ENCODE measurements around the gene CEP192. TPM values are rescaled to one million over a fixed set of nuclear protein-coding genes. Genes with fewer than 3 reads are reported as not detected.

The CEP192 gene, protein sequence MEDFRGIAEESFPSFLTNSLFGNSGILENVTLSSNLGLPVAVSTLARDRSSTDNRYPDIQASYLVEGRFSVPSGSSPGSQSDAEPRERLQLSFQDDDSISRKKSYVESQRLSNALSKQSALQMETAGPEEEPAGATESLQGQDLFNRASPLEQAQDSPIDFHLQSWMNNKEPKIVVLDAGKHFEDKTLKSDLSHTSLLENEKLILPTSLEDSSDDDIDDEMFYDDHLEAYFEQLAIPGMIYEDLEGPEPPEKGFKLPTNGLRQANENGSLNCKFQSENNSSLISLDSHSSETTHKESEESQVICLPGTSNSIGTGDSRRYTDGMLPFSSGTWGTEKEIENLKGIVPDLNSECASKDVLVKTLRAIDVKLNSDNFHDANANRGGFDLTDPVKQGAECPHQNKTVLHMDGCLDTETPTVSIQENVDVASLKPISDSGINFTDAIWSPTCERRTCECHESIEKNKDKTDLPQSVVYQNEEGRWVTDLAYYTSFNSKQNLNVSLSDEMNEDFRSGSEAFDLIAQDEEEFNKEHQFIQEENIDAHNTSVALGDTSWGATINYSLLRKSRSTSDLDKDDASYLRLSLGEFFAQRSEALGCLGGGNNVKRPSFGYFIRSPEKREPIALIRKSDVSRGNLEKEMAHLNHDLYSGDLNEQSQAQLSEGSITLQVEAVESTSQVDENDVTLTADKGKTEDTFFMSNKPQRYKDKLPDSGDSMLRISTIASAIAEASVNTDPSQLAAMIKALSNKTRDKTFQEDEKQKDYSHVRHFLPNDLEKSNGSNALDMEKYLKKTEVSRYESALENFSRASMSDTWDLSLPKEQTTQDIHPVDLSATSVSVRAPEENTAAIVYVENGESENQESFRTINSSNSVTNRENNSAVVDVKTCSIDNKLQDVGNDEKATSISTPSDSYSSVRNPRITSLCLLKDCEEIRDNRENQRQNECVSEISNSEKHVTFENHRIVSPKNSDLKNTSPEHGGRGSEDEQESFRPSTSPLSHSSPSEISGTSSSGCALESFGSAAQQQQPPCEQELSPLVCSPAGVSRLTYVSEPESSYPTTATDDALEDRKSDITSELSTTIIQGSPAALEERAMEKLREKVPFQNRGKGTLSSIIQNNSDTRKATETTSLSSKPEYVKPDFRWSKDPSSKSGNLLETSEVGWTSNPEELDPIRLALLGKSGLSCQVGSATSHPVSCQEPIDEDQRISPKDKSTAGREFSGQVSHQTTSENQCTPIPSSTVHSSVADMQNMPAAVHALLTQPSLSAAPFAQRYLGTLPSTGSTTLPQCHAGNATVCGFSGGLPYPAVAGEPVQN (N-terminal part only)
- 11.5 TPM for polyA plus RNA-seq (2013, experiment 1 of 2)
- polyA plus RNA-seq (2013, experiment 2 of 2), result 11.7 TPM

DNA sequence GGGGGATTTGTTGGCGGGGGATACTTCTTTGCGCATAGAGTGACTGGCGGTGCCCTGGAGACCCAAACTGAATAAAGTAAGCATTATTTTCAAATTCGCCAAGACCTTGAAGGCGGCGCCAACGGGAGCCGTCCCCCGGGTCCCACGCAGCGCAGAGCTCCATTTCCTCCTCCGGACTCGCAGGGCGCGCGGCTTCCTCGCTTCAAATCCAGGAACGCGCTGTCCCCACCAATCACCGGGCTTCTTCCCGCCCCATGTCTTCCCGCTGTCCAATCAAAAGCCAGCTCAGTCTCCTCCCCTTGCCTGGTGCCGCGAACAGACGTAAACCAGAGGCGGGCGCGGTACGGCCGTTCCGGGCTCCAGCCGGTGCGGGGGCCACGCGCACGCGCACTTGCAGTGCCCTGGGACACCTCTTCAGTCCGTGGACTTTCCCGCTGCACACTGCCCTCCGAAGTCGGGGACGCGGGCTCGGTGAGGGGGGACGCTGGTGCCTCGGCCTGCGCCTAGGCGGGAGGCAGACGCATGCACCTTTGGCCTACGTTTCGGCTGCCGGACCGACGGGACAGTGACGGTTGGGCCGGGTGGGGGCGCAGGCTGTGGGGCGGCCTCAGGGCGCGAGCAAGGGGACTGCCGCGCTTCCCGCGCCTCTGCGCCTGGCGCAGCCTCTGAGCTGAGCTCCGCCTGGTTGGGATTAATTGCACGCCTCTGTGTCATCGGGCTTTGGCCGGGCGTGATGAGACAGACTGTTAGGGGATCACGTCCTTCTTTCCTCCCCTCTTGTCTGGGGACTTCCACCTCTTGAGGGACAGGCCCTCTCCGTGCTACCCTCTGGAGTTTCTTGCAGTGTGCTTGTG is at the start of gene CEP192:
Gene CEP192, plus strand, starts transcription at position 396 of the 854 bp plus-strand sequence. CDS start 8,063 bp downstream, outside the sequence.
- Histone ChIP-seq H3K79me1 (ENCODE audit: low read length) (peaks cover 16% of the 10 kb centered on the region), H3K4me2 (ENCODE audit: low read length) (peak within 1 kb of the TSS; percentile 89), H3K36me3 (ENCODE audit: control insufficient read depth, insufficient read depth, low read length) (no peaks in the 10 kb centered on the region), H3K79me2 (ENCODE audit: control insufficient read depth, insufficient read depth, low read length) (peaks cover 39% of the 10 kb centered on the region), H3K23ac (ENCODE audit: low read length) (peak within 1 kb of the TSS; percentile 85), H3K4me3 (ENCODE audit: low read length) (peak within 1 kb of the TSS; percentile 81), H2BK15ac (replicated peaks; ENCODE audit: low read depth) (no peak within 1 kb of the TSS), H2BK120ac (ENCODE audit: low read depth, low read length) (no peak within 1 kb of the TSS), H4K5ac (ENCODE audit: low read length) (peak within 1 kb of the TSS; percentile 29), H3K27ac (ENCODE audit: low read depth, low read length) (peak within 1 kb of the TSS; percentile 90), H4K8ac (ENCODE audit: low read depth, low read length) (no peak within 1 kb of the TSS), H3K27me3 (ENCODE audit: insufficient read depth, low read length, poor library complexity) (no peaks in the 10 kb centered on the region), H3K4me1 (ENCODE audit: control insufficient read depth, low read depth, low read length) (peaks cover 26% of the 10 kb centered on the region), H2AK5ac (ENCODE audit: low read length) (peak within 1 kb of the TSS; percentile 97), H3K18ac (ENCODE audit: low read length) (peak within 1 kb of the TSS; percentile 44), H3K56ac (ENCODE audit: low read length) (peak within 1 kb of the TSS; percentile 100), H3K9ac (ENCODE audit: low read length) (peak within 1 kb of the TSS; percentile 97), H2BK5ac (ENCODE audit: low read length) (peak within 1 kb of the TSS; percentile 96), H3K4ac (ENCODE audit: low read depth, low read length) (peak within 1 kb of the TSS; percentile 78)
- no CpG with 5 or more reads among the region's 73 CpGs for WGBS (ENCODE audit: extremely low coverage, insufficient coverage, low lambda C conversion rate)
- DNase-seq, result peak; percentile 99

DNA sequence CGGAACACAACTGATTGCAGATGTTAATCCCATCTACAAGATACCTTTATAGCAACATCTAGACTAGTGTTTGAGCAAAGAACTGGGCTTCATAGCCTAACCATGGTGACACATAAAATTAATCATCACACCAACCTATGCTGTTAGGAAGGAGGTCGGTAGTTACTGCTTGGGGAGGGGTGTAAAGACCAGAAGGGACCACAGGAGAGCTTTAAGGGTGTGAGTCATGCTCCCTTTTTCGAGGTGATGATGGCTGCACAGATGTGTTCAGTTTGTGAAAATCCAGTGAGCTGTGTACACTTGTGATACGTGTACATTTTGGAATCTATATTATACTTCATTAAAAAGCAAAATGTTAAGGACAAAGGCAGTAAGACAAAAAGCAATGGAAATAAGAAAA is 47.9 kb upstream of the CEP192 start:
- H3K56ac ChIP-seq (ENCODE audit: low read length), result no peak overlapping the region
- no peak overlapping the region for H3K4ac ChIP-seq (ENCODE audit: low read depth, low read length)
- no peak overlapping the region for H3K4me3 ChIP-seq (ENCODE audit: low read length)
- DNase-seq, result no peak
- no peak overlapping the region for H2BK15ac ChIP-seq (replicated peaks; ENCODE audit: low read depth)
- H2BK120ac ChIP-seq (ENCODE audit: low read depth, low read length), result no peak overlapping the region
- no peaks in the 10 kb centered on the region for H3K79me2 ChIP-seq (ENCODE audit: control insufficient read depth, insufficient read depth, low read length)
- no CpG with 5 or more reads among the region's 4 CpGs for WGBS (ENCODE audit: extremely low coverage, insufficient coverage, low lambda C conversion rate)
- no peak overlapping the region for H2AK5ac ChIP-seq (ENCODE audit: low read length)
- H4K5ac ChIP-seq (ENCODE audit: low read length), result no peak overlapping the region
- H3K18ac ChIP-seq (ENCODE audit: low read length), result no peak overlapping the region
- no peaks in the 10 kb centered on the region for H3K79me1 ChIP-seq (ENCODE audit: low read length)
- no peaks in the 10 kb centered on the region for H3K27me3 ChIP-seq (ENCODE audit: insufficient read depth, low read length, poor library complexity)
- no peak overlapping the region for H3K23ac ChIP-seq (ENCODE audit: low read length)
- H3K27ac ChIP-seq (ENCODE audit: low read depth, low read length), result no peak overlapping the region
- H3K36me3 ChIP-seq (ENCODE audit: control insufficient read depth, insufficient read depth, low read length), result no peaks in the 10 kb centered on the region
- no peak overlapping the region for H3K4me2 ChIP-seq (ENCODE audit: low read length)
- peaks cover 3% of the 10 kb centered on the region for H3K4me1 ChIP-seq (ENCODE audit: control insufficient read depth, low read depth, low read length)
- no peak overlapping the region for H2BK5ac ChIP-seq (ENCODE audit: low read length)
- H4K8ac ChIP-seq (ENCODE audit: low read depth, low read length), result no peak overlapping the region
- no peak overlapping the region for H3K9ac ChIP-seq (ENCODE audit: low read length)

DNA sequence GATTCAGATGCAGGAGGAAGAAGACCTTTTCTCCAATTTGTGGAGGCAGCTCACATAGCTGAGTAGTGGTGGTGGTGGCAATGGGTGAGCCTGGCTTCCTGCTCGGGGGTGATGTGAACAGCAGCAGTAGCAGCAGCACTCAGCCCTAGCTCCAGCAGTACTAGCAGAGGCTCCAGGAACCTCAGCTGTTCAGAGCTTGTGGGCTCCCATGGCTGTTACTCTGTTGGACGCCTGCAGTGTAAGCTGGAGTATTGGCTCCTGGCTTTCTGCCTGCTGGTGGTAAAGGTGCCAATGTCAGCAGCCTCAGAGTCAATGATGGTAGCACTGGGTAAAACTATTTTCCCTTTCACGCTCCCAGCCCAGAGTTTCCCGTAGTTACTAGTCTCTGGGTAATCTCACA is 46.5 kb upstream of the CEP192 start:
- H2BK120ac ChIP-seq (ENCODE audit: low read depth, low read length), result no peak overlapping the region
- no peak overlapping the region for H3K23ac ChIP-seq (ENCODE audit: low read length)
- H3K9ac ChIP-seq (ENCODE audit: low read length), result no peak overlapping the region
- H3K18ac ChIP-seq (ENCODE audit: low read length), result no peak overlapping the region
- no peaks in the 10 kb centered on the region for H3K27me3 ChIP-seq (ENCODE audit: insufficient read depth, low read length, poor library complexity)
- peak overlapping the region; percentile 10 for H3K56ac ChIP-seq (ENCODE audit: low read length)
- no peak overlapping the region for H3K27ac ChIP-seq (ENCODE audit: low read depth, low read length)
- no peak overlapping the region for H3K4ac ChIP-seq (ENCODE audit: low read depth, low read length)
- H2AK5ac ChIP-seq (ENCODE audit: low read length), result no peak overlapping the region
- H3K4me3 ChIP-seq (ENCODE audit: low read length), result no peak overlapping the region
- H3K36me3 ChIP-seq (ENCODE audit: control insufficient read depth, insufficient read depth, low read length), result no peaks in the 10 kb centered on the region
- H3K79me2 ChIP-seq (ENCODE audit: control insufficient read depth, insufficient read depth, low read length), result peaks cover 4% of the 10 kb centered on the region
- WGBS (ENCODE audit: extremely low coverage, insufficient coverage, low lambda C conversion rate), result no CpG with 5 or more reads among the region's 4 CpGs
- no peak overlapping the region for H2BK15ac ChIP-seq (replicated peaks; ENCODE audit: low read depth)
- H4K5ac ChIP-seq (ENCODE audit: low read length), result no peak overlapping the region
- peaks cover 3% of the 10 kb centered on the region for H3K4me1 ChIP-seq (ENCODE audit: control insufficient read depth, low read depth, low read length)
- no peak overlapping the region for H4K8ac ChIP-seq (ENCODE audit: low read depth, low read length)
- DNase-seq, result no peak
- no peak overlapping the region for H2BK5ac ChIP-seq (ENCODE audit: low read length)
- H3K79me1 ChIP-seq (ENCODE audit: low read length), result no peaks in the 10 kb centered on the region
- H3K4me2 ChIP-seq (ENCODE audit: low read length), result no peak overlapping the region

DNA sequence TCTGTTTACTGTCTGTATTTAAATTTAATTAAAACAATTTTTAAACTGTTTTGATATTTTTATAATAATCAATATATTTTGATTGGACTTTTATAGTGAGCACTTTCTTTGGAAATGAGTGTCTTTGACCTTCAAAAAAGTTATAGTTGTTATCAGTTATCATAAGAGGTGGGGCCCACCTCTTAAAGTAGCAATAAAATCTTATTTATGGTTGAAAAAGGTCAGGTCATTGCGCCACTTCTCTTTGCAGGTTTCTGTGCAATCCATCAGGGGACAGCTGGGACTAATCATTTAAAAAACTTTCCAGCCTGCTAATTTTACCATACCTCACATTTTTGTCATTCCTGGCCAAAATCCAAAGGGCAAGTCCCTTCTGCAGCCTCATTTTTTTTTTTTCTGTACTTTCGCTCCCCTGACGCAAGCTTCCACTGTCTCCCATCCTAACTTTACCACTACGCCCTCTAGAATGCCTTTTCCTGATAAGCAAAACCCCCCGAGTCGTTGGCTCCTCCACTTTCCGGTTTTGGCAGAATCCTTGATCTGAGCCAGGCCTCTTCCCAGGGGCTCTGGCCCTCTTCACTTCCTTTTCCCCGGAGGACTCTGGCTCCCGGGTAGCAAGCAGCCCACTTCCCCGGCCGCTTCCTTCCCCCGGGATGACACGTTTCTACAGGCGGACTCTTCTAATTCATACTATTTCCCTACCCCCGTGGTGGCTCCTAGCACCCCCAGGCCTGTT is 44.4 kb upstream of the CEP192 start:
- H3K9ac ChIP-seq (ENCODE audit: low read length), result peak overlapping the region; percentile 79
- H3K79me2 ChIP-seq (ENCODE audit: control insufficient read depth, insufficient read depth, low read length), result peaks cover 19% of the 10 kb centered on the region
- H3K4me2 ChIP-seq (ENCODE audit: low read length), result peak overlapping the region; percentile 89
- WGBS (ENCODE audit: extremely low coverage, insufficient coverage, low lambda C conversion rate), result no CpG with 5 or more reads among the region's 15 CpGs
- no peaks in the 10 kb centered on the region for H3K36me3 ChIP-seq (ENCODE audit: control insufficient read depth, insufficient read depth, low read length)
- peak; percentile 87 for DNase-seq
- peak overlapping the region; percentile 17 for H2BK5ac ChIP-seq (ENCODE audit: low read length)
- no peak overlapping the region for H3K4ac ChIP-seq (ENCODE audit: low read depth, low read length)
- peak overlapping the region; percentile 96 for H3K56ac ChIP-seq (ENCODE audit: low read length)
- H2BK120ac ChIP-seq (ENCODE audit: low read depth, low read length), result no peak overlapping the region
- H3K79me1 ChIP-seq (ENCODE audit: low read length), result peaks cover 6% of the 10 kb centered on the region
- no peak overlapping the region for H2AK5ac ChIP-seq (ENCODE audit: low read length)
- H3K18ac ChIP-seq (ENCODE audit: low read length), result peak overlapping the region; percentile 2
- H2BK15ac ChIP-seq (replicated peaks; ENCODE audit: low read depth), result no peak overlapping the region
- H3K4me1 ChIP-seq (ENCODE audit: control insufficient read depth, low read depth, low read length), result peaks cover 3% of the 10 kb centered on the region
- peak overlapping the region; percentile 59 for H3K23ac ChIP-seq (ENCODE audit: low read length)
- peak overlapping the region; percentile 64 for H3K27ac ChIP-seq (ENCODE audit: low read depth, low read length)
- H3K27me3 ChIP-seq (ENCODE audit: insufficient read depth, low read length, poor library complexity), result no peaks in the 10 kb centered on the region
- H3K4me3 ChIP-seq (ENCODE audit: low read length), result peak overlapping the region; percentile 83
- H4K8ac ChIP-seq (ENCODE audit: low read depth, low read length), result no peak overlapping the region
- H4K5ac ChIP-seq (ENCODE audit: low read length), result no peak overlapping the region
